ENCODE data around the gene SRRM4. TPM values are rescaled to one million over a fixed set of nuclear protein-coding genes. Genes with fewer than 3 reads are reported as not detected.
A peak's percentile ranks its signal among the peaks of the same experiment; 100 is the strongest.
"Not testable (repeated sequence)": the region's sequence is repeated elsewhere in the genome, so short reads cannot be mapped to it uniquely, and the experiment has no call there.

SRRM4 gene
- total RNA-seq, 1 donor from 2014 or later: not detected

DNA sequence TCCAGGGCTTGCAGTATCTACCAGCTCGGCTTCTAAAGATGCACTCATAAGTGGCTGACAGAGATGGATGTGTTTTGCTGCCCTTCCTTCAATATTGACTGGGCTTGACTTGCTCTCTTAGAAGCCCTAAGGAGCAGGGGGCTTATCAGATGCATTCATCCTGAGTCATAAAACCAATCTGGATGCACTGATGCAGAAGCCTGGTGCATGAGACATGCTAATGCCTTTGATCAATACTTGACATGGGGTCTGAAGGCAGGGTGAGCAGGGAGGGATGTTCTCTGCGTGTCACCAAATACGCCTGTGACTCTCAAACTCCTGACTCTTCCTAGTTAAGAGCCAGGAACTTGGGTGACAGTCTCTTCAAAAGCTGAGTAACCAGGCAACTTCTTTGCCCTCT is 119.6 kb downstream of the SRRM4 start:
- Mint-ChIP-seq H3K36me3 (ENCODE audit: low read depth) (no peaks in the 10 kb centered on the region), H3K9me3 (peaks cover 5% of the 10 kb centered on the region), H3K4me3 (no peak overlapping the region), H3K27ac (no peak overlapping the region), H3K27me3 (no peaks in the 10 kb centered on the region), H3K4me1 (no peaks in the 10 kb centered on the region)
- intact Hi-C loops (cut with micrococcal nuclease): no loop called here
- no peak for DNase-seq

DNA sequence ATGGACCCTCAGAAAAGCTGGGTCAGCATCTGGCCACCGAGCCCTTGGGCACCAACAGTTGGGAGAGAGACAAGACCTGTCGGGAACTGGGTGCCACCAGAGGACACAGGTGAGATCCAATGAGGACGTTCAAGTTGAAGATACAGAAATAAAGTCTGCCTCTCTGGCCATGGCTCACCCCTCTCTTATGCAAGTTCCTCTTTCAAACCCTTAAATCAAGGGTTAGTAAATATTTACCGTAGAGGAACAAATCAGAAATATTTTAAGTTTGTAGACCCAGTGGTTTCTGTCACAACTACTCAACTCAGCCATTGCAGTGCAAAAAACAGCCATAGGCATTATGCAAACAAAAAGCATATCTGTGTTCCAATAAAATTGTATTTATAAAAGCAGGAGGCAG is 120.9 kb downstream of the SRRM4 start:
- Mint-ChIP-seq H3K4me1 (no peaks in the 10 kb centered on the region), H3K36me3 (ENCODE audit: low read depth) (no peaks in the 10 kb centered on the region), H3K27me3 (no peaks in the 10 kb centered on the region), H3K4me3 (no peak overlapping the region), H3K9me3 (peaks cover 5% of the 10 kb centered on the region), H3K27ac (no peak overlapping the region)
- no peak for DNase-seq
- intact Hi-C loops (cut with micrococcal nuclease): no loop called here

DNA sequence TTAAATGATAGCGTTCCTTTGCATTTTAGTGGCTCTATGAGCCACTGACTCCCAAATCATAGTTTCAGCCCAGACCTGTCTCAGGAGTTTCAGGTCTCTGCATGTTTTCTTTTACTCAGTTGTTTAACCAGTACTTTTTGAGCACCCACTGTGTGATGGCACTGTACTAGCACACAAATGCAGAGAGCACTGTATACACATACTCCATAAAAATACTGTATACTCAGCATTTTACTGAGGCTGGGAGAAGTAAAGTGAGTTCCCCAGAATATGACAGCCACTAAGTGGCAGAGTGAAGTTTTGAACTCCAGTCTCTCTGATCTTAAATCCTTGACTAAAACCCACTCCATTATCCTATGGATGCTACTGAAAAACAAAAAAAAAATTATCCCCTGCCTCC is 121.4 kb downstream of the SRRM4 start:
- no peaks in the 10 kb centered on the region for H3K36me3 Mint-ChIP-seq (ENCODE audit: low read depth)
- intact Hi-C loops (cut with micrococcal nuclease): no loop called here
- H3K27ac Mint-ChIP-seq: no peak overlapping the region
- DNase-seq: no peak
- H3K9me3 Mint-ChIP-seq: peaks cover 5% of the 10 kb centered on the region
- H3K4me3 Mint-ChIP-seq: no peak overlapping the region
- H3K27me3 Mint-ChIP-seq: no peaks in the 10 kb centered on the region
- H3K4me1 Mint-ChIP-seq: no peaks in the 10 kb centered on the region

DNA sequence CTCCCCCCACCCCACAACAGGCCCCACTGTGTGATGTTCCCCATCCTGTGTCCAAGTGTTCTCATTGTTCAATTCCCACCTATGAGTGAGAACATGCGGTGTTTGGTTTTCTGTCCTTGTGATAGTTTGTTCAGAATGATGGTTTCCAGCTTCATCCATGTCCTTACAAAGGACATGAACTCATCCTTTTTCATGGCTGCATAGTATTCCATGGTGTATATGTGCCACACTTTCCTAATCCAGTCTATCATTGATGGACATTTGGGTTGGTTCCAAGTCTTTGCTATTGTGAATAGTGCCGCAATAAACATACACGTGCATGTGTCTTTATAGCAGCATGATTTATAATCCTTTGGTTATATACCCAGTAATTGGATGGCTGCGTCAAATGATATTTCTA is 123.6 kb downstream of the SRRM4 start:
- DNase-seq; intact Hi-C loops (cut with micrococcal nuclease); H3K4me3 Mint-ChIP-seq: not testable (repeated sequence)

DNA sequence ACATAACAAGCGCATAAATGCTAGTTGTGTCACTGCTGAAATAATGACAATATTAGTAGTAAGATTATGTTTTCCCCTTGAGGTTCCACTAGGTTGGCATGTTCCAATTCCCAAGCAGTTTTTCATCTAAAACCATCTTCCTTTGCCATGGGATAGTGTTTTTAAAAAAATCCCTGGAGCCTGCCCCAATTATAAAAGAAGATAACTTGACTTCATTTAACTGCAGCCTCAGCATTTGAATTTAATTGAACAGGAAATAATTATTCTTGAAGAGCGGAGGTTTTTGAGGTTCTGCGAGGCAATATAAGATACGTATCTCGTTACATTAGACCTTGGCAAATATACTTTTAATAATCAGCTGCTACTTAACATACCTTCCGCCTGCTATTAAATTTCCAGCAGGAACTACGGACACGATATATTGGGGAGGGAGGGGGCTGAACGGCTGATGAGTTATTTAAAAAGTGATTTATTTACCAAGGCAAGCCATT is 132.2 kb downstream of the SRRM4 start:
- intact Hi-C loops (cut with micrococcal nuclease): no loop called here
- H3K27me3 Mint-ChIP-seq: no peaks in the 10 kb centered on the region
- no peaks in the 10 kb centered on the region for H3K36me3 Mint-ChIP-seq (ENCODE audit: low read depth)
- H3K9me3 Mint-ChIP-seq: no peaks in the 10 kb centered on the region
- H3K4me3 Mint-ChIP-seq: no peak overlapping the region
- H3K4me1 Mint-ChIP-seq: no peaks in the 10 kb centered on the region
- DNase-seq: no peak
- no peak overlapping the region for H3K27ac Mint-ChIP-seq

More for the DNA sequence above, 123.6 kb downstream of the SRRM4 start:
- not testable (repeated sequence) for H3K4me1 Mint-ChIP-seq; H3K27me3 Mint-ChIP-seq; H3K36me3 Mint-ChIP-seq (ENCODE audit: low read depth); H3K9me3 Mint-ChIP-seq; H3K27ac Mint-ChIP-seq

DNA sequence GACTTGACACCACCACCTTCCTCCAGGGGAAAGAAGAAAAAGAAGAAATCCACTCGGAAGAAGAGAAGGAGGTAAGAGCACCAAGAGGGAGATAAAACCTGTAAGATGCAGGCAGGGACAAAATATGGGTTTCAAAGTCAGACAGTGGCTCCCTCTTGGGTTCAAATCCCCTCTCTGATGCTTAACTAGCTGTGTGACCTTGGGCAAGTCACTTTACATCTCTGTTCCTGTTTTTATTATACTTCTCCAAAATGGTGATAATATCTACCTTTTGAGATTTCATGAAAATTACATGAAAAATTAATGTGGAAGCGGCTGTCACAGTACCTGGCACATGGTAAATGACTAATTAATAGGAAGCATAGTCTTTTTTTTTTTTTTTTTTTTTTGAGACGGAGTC is 133.0 kb downstream of the SRRM4 start:
- no peak for DNase-seq
- Mint-ChIP-seq H3K36me3 (ENCODE audit: low read depth) (no peaks in the 10 kb centered on the region), H3K9me3 (no peaks in the 10 kb centered on the region), H3K27me3 (no peaks in the 10 kb centered on the region), H3K27ac (no peak overlapping the region), H3K4me1 (no peaks in the 10 kb centered on the region), H3K4me3 (no peak overlapping the region)
- intact Hi-C loops (cut with micrococcal nuclease): loop anchor here (2.0 kb wide), 1 partner anchor 299 kb away; no protein-coding TSS in a partner anchor

DNA sequence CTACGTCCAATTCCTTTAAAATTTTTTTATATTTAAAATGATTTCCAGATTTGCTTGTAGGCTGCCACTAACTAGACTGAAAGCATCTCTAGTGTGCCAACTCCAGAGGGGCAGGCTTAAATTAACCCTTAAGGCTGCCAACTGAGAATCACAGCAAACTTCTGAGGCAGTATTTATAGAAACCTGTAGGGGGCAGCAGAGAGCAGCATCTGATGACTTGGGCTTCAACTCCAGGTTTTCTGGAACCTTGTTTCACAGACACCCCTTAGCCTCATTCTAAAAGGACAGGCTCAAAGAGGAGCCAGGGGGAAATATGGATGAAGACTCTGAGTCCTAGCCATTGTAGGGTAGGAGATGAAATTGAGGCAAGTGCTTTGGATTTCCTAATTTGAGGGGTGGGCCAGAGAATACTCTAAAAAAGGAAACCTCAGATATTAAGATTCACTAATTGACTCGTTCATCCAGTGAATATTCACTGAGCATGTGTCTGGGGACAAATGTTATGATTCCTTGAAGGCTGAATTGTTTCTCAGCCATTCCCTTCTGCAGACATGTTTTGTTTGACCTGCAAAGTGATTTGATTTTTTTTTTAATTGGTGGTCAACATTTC is 134.1 kb downstream of the SRRM4 start:
- H3K4me3 Mint-ChIP-seq: no peak overlapping the region
- H3K27me3 Mint-ChIP-seq: no peaks in the 10 kb centered on the region
- H3K9me3 Mint-ChIP-seq: no peaks in the 10 kb centered on the region

DNA sequence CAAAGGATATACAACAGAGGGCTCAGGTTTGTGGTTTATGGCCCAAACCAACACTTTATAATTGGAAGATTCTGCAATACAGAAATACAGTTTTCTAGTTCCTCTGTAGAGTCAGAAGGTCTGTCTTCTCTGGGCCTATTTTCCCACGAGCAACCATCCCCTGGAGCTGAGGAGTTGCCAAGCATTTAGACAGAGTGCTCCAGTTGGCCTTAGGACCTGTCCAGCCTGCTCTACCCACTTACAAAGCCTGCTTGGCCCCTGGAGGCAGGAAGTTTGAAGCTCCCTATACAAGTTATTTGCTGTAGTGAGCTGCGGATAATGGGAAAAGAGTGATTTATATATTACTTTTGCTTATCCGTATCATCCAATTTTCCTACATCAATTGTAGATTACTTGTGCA is 136.6 kb downstream of the SRRM4 start:
- H3K36me3 Mint-ChIP-seq (ENCODE audit: low read depth): no peaks in the 10 kb centered on the region
- no peaks in the 10 kb centered on the region for H3K27me3 Mint-ChIP-seq
- H3K27ac Mint-ChIP-seq: no peak overlapping the region
- intact Hi-C loops (cut with micrococcal nuclease): no loop called here
- H3K4me3 Mint-ChIP-seq: no peak overlapping the region
- no peaks in the 10 kb centered on the region for H3K9me3 Mint-ChIP-seq
- H3K4me1 Mint-ChIP-seq: no peaks in the 10 kb centered on the region
- no peak for DNase-seq

More for the DNA sequence above, 134.1 kb downstream of the SRRM4 start:
- H3K27ac Mint-ChIP-seq: no peak overlapping the region
- H3K36me3 Mint-ChIP-seq (ENCODE audit: low read depth): no peaks in the 10 kb centered on the region
- intact Hi-C loops (cut with micrococcal nuclease): loop anchor here (2.0 kb wide), 1 partner anchor 297 kb away; no protein-coding TSS in a partner anchor
- H3K4me1 Mint-ChIP-seq: no peaks in the 10 kb centered on the region
- peak; percentile 76 for DNase-seq

DNA sequence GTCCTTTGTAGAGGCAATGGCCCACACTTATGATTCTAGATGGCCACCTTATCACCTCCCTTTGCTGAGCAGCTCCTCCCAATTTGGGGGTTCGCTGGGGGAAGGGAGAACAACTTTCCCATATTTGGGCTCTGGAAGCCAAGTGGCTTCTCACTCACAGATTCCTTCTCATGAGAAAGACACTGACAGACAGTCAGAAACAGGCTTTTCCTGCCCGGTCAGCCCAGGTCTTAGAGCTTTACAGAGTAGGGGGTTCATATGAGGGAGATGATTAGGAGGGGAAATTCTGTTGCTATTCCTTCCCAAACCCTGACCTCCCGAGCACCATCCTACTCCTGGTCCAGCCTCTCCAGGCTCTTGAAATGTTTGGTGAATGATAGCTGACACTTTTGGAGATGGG is 137.3 kb downstream of the SRRM4 start:
- no peaks in the 10 kb centered on the region for H3K27me3 Mint-ChIP-seq
- intact Hi-C loops (cut with micrococcal nuclease): no loop called here
- H3K4me3 Mint-ChIP-seq: no peak overlapping the region
- H3K9me3 Mint-ChIP-seq: no peaks in the 10 kb centered on the region
- no peaks in the 10 kb centered on the region for H3K36me3 Mint-ChIP-seq (ENCODE audit: low read depth)
- no peaks in the 10 kb centered on the region for H3K4me1 Mint-ChIP-seq
- DNase-seq: no peak
- H3K27ac Mint-ChIP-seq: no peak overlapping the region

DNA sequence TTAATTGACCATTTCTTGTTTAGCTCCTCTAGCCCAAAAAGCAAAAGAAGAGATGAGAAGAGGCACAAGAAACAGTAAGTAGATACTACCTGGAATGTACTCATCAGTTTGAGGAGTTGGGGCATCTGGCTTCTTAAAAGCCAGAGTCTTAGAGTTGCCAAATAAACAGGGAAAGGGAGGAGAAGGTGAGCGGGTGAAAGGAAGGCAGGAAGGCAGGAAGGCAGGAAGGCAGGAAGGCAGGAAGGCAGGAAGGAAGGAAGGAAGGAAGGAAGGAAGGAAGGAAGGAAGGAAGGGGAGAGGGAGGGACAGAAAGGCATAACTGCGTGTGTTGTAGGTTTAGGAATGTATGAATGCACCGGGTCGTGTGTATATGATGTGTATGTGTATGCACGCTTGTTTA is 140.7 kb downstream of the SRRM4 start:
- no peaks in the 10 kb centered on the region for H3K36me3 Mint-ChIP-seq (ENCODE audit: low read depth)
- no peak overlapping the region for H3K4me3 Mint-ChIP-seq
- intact Hi-C loops (cut with micrococcal nuclease): no loop called here
- H3K27ac Mint-ChIP-seq: no peak overlapping the region
- no peaks in the 10 kb centered on the region for H3K27me3 Mint-ChIP-seq
- no peaks in the 10 kb centered on the region for H3K9me3 Mint-ChIP-seq
- DNase-seq: no peak
- no peaks in the 10 kb centered on the region for H3K4me1 Mint-ChIP-seq

DNA sequence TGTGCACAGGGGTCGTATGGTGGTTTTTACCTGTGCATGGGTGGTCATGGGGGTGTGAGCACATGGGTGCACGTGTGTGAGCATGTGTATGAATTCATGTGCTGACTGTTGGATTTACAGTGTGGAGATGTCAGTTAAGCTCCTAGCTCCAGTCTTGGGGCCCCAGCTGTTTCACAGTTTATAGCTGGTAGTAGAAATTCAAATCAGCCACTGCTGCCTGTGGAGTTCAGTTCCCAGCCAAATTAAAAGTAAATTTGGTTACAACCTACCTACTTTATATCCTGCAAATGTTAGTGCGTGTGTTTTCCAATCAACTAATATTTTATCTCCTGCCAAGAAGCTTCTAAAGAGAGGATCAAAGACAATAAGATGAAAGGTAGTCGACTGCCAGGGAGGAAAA is 141.4 kb downstream of the SRRM4 start:
- Mint-ChIP-seq H3K27me3 (no peaks in the 10 kb centered on the region), H3K36me3 (ENCODE audit: low read depth) (no peaks in the 10 kb centered on the region), H3K27ac (no peak overlapping the region), H3K4me1 (no peaks in the 10 kb centered on the region), H3K9me3 (no peaks in the 10 kb centered on the region), H3K4me3 (no peak overlapping the region)
- intact Hi-C loops (cut with micrococcal nuclease): no loop called here
- no peak for DNase-seq

DNA sequence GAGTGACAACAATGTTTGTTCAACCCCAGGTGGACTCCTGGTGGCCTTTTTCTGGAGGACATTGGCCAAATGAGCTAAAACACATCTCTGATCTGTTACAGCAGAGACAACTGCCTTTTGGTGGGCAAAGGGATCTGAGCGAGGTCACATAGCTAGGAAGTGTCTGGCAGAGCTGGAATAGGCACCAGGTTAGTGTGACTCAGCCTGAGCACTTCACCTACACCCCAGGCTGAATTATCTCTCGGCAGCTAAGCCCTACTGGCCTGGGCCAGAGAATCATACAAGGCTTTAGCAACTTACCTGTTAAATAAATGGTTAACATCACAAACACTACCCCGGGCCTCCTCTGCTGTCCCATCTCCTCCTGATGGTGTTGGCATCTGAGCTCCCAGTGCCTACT is 147.2 kb downstream of the SRRM4 start:
- H3K36me3 Mint-ChIP-seq (ENCODE audit: low read depth): no peaks in the 10 kb centered on the region
- intact Hi-C loops (cut with micrococcal nuclease): no loop called here

DNA sequence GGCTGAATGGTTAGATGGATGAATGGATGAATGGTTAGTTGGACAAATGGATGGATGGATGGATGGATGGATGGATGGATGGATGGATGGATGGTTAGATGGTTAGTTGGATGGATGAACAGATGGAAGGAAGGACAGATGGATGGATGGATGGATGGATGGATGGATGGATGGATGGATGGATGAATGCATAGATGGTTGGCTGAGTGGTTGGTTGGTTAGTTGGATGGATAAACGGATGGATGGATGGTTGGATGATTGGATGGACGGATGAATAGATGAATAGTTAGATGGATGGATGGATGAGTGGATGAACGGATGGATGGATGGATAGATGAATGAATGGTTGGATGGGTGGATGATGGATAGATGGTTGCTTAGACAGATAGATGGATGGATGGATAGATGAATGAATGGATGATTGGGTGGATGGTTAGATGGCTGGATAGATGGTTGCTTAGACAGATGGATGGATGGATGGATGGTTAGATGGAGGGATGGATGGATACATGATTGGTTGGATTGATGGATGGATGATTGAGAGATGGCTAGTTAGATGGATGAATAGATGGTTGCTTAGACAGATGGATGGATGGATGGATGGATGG is 148.6 kb downstream of the SRRM4 start:
- Mint-ChIP-seq H3K27ac (no peak overlapping the region), H3K36me3 (ENCODE audit: low read depth) (no peaks in the 10 kb centered on the region), H3K9me3 (no peaks in the 10 kb centered on the region), H3K4me1 (no peaks in the 10 kb centered on the region), H3K4me3 (no peak overlapping the region), H3K27me3 (no peaks in the 10 kb centered on the region)
- intact Hi-C loops (cut with micrococcal nuclease): no loop called here
- DNase-seq: no peak

More for the DNA sequence above, 147.2 kb downstream of the SRRM4 start:
- Mint-ChIP-seq H3K27ac (no peak overlapping the region), H3K4me3 (no peak overlapping the region), H3K9me3 (no peaks in the 10 kb centered on the region), H3K4me1 (no peaks in the 10 kb centered on the region), H3K27me3 (no peaks in the 10 kb centered on the region)
- DNase-seq: no peak

DNA sequence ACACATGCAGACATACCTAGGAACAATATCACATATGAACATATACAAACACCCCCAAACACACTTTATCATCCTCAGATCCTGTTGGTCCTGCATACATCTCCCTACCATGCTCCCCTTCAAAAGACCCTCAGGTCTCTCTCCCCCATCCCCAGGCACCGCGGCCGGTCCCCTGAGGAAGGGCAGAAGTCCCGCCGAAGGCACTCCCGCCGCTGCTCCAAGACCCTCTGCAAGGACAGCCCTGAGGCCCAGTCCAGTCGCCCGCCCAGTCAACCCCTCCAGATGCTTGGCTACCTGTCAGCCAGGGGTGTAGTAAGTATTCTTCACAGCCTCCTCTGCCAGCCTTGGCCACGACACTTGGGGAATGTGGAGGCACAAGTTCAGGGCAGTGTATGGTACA is 149.2 kb downstream of the SRRM4 start:
- Mint-ChIP-seq H3K9me3 (no peaks in the 10 kb centered on the region), H3K36me3 (ENCODE audit: low read depth) (no peaks in the 10 kb centered on the region), H3K27me3 (no peaks in the 10 kb centered on the region), H3K27ac (no peak overlapping the region), H3K4me1 (no peaks in the 10 kb centered on the region), H3K4me3 (no peak overlapping the region)
- no peak for DNase-seq
- intact Hi-C loops (cut with micrococcal nuclease): no loop called here

Measured in activated CD4-positive, alpha-beta T cell treated with anti-CD3 and anti-CD28 coated beads, Interleukin-2, amount 10 ng/mL, durations not matched to agents 24 days and 14 days (primary cell).